AML-193 (cell line): ENCODE measurements around the gene ZNF219.

Experiments
- DNase-seq, 2 experiments: peaks; one replicate each; lab custom pipeline; 2025; lab: John Stamatoyannopoulos, UW

ZNF219 gene

DNA sequence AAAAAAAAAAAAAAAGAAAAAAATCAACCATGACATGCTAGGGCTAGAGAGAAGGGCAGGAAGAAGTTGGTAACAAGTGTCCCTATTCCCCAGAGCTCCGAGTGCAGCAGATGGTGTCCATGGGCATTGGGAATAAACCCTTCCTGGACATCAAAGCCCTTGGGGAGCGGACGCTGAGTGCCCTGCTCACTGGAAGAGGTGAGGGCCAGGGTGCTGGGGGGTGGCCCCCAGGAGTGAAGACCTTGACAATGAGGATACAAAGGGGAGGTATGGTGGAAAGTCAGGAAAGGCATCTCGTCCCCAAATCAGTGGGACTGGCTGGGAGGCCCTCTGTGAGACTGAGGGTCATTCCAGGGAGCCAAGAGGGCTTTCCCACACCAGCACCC lies 11.6 kb downstream of the ZNF219 start:
- no peak for DNase-seq

GRCh38 chr14:21084998-21085853 lies 13.2 kb downstream of the ZNF219 start:
- no peak for DNase-seq

GRCh38 chr14:21084396-21084795 lies 14.1 kb downstream of the ZNF219 start:
- no peak for DNase-seq

DNA sequence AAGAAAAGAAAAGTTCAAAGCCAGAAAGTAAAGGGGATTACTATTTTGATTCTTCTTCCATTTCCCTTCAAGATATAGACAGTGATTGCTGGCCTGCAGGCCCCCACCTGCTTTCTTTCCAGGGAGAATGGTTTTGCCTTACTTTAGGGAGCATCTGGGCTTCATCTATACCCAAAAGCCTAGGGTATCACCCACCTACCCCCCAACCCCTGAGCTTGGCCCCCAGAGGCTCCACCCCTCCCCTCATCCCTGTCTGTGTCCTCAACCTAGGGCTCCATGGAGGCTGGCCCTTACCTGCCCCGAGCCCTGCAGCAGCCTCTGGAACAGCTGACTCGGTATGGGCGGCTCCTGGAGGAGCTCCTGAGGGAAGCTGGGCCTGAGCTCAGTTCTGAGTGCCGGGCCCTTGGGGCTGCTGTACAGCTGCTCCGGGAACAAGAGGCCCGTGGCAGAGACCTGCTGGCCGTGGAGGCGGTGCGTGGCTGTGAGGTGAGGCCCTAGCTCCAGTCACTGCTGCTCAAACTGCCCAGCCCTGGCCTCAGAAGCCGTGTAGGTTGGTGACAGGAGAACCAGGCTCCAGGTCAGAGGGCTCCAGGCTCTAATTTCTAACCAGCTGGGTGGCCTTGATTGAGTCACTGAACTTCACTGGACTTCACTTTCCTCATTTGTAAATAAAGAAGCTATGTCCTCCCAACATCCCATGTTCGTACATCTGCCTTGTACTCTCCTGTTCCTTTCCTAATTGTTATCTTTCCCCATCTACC lies 14.7 kb downstream of the ZNF219 start:
- no peak for DNase-seq

DNA sequence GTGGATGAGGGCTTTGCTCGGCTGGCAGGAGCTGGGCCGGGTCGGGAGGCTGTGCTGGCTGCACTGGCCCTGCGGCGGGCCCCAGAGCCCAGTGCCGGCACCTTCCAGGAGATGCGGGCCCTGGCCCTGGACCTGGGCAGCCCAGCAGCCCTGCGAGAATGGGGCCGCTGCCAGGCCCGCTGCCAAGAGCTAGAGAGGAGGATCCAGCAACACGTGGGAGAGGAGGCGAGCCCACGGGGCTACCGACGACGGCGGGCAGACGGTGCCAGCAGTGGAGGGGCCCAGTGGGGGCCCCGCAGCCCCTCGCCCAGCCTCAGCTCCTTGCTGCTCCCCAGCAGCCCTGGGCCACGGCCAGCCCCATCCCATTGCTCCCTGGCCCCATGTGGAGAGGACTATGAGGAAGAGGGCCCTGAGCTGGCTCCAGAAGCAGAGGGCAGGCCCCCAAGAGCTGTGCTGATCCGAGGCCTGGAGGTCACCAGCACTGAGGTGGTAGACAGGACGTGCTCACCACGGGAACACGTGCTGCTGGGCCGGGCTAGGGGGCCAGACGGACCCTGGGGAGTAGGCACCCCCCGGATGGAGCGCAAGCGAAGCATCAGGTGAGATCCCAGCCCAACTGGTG lies 16.8 kb downstream of the ZNF219 start:
- DNase-seq = no peak

DNA sequence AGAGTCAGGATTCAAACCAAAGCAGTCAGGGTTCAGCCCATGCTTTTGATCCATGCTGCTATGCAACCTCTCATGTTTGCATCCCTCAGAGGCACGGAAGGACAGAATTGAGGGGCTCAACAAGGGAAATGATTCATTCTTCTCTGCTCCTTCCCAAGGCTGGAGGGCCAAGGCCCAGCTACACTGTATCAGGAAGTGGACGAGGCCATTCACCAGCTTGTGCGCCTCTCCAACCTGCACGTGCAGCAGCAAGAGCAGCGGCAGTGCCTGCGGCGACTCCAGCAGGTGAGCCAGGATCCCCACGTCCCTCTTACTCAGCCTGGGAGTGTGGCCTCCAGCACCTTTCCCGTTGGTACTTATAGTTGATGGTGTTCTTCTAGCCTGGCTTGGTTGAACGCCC lies 19.7 kb downstream of the ZNF219 start:
- DNase-seq = no peak

DNA sequence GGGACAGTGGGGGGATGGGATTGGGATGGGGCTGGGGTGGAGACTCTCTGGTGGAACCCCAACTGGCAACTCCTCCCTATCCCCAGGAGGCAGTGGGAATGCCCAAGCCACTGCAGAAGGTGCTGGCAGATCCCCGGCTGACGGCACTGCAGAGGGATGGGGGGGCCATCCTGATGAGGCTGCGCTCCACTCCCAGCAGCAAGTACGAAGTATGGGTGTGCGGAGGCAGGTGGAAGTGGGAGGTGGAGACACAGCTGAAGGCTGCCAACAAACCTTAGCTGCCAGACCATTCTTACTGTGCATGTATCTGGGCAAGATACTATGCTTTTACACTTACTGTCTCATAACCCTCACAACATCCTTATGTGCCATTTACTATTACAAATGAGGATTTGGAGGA lies 20.2 kb downstream of the ZNF219 start:
- no peak for DNase-seq

GRCh38 chr14:21077672-21078071 lies 20.8 kb downstream of the ZNF219 start:
- no peak for DNase-seq

DNA sequence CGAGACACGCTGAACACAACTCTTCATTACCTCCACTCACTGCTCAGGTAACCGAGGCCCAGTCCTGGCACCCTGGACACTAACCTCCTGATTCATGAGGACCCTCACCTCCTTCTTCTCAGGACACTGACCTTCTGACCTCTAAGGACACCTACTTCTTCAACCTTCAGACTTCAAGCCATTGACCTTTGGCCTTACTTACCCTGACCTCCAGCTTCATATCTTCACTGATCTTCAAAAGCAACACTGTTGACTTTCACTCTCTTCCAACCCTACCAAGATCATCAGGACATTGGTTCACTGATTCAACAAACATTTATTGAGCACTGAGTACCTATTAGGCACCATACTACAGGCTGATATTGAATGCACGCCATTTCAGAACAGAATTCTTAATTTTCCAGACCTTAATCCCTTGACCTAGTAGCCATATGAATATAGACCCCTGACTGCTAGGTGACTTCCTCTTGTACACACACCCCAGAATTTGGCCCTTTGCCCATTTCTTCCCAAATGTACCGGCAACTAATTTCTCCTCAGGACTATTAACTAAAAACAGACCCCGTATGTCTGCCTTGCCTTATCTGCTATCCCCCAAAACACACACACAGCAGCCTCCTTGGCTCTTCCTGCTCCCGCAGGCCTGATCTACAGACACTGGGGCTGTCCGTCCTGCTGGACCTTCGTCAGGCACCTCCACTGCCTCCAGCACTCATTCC lies 22.6 kb downstream of the ZNF219 start:
- no peak for DNase-seq

- DNase-seq = no peak
Measured at GRCh38 chr14:21074398-21075272, 23.8 kb downstream of the ZNF219 start.

GRCh38 chr14:21073921-21074320 lies 24.5 kb downstream of the ZNF219 start:
- no peak for DNase-seq

DNA sequence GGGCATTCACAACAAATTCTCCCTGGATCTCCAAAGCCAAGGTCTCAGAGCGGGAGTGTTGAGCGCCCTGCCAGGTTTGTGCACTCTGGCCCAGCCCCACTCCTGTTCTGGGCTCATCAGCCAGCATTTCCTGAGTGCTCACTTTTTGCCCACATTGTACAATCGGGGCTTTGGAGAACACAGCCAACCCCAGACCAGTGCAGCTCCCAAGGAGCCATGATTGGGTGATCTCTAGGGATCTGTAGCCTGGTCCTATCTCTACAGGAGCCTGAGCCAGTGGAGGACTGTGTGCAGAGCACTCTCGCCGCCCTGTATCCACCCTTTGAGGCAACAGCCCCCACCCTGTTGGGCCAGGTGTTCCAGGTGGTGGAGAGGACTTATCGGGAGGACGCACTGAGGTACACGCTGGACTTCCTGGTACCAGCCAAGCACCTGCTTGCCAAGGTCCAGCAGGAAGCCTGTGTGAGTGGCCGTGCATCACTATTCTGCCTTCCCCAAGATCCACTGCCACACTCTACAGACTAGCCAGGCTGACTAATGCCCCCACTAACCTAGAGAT lies 25.6 kb downstream of the ZNF219 start:
- DNase-seq = no peak

GRCh38 chr14:21072031-21072473 lies 26.4 kb downstream of the ZNF219 start:
- peak; percentile 63 to 83 for DNase-seq

DNA sequence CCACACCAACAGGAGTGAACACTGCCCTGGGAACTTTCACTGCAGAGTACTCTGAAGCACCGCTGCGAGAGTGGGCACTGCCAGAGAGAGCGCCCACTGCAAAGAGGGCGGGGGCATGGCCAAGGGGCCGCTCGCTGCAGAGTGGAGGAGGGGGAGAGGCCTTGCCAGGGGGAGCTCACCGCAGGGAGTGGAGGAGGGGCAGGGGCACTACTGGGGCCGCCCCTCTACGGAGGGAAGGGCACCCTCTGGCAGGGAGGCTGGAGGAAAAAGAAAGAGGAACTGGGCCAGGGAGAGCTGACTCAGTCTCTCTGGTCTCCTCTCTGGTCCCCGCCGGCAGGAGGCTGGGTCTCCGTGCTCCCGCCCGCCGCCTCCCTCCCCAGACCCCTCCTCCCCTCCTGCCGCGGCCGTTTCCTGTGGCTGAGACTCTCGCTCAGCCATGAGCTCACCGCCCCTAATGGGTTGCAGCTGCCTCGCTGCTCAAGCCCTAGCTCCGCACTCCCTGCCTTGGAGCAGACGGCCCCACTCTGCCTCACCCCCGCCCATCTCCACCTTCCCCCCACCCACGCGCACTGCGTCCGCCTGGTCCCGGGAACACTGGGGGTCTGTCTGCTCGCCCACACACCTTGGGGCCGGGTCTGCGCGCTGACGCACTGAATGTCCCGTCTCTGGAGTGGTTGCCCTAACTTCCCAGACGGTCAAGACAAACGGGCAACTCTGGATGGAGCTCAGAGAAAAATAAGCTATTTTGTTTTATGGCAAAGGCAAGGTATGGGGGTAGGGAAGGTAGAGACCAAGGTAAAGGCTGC lies 27.0 kb downstream of the ZNF219 start:
- peak; percentile 81 to 91 for DNase-seq

DNA sequence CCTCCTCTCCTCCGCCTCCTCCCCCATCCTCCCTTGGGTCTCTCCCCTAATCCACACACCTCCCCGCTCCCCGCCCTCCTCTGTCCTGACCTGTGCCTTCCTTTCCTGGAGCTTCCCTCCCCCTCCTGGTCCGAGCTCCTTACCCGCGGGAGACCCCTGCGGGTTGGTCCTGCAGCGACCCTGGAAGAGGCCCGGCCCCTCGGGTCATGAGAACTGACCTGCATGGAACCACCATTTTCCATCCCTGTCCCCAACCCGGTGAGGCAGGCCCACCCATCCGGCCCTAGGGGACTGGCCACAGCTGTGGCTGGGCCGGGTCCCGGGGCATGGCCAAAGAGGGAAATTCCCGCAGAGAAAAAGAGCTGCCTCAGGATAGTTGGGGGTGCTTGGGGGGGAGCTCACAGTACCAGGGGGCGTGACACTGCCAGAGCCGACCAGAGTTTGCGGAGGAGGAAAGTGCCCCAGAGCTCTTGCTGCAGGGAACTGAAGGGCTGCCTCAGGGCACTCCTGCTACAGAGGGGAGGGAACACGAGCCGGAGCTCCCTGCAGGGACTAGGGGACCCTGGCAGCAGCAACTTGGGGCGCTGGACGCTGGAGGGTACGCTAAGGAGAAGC lies 27.7 kb downstream of the ZNF219 start:
- DNase-seq = peak; percentile 35 to 49

DNA sequence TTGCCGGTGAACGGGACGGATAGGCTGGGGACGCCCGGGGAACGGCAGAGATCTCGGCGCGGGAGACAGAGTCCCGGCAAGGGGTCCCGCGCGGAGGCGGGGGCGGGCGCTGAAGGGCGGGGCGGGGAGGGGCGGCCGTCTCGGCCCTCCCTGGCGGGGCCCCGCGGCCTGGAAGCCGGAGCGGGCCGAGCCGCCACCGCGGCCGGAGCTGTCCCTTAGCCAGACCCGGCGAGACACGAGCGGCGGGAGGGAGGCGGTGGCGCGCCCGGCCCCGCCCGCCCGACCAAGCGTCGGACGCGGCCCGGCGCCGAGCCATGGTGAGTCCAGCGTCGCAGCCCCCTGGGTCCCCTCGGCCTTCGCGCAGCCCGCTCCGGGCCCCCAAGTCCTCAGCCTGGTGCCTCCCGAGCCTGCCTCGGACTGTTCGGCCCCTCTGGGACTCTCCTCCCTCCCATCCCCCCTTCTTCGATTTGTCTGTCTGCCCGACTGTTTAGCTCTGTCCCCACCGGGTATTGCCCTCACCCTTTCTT lies 28.3 kb downstream of the ZNF219 start, which contains the start of gene ARHGEF40:
Gene ARHGEF40, plus strand, starts transcription at position 222 of the 527 bp plus-strand sequence. Its CDS starts 93 bp downstream, at position 315.
- DNase-seq = no peak

DNA sequence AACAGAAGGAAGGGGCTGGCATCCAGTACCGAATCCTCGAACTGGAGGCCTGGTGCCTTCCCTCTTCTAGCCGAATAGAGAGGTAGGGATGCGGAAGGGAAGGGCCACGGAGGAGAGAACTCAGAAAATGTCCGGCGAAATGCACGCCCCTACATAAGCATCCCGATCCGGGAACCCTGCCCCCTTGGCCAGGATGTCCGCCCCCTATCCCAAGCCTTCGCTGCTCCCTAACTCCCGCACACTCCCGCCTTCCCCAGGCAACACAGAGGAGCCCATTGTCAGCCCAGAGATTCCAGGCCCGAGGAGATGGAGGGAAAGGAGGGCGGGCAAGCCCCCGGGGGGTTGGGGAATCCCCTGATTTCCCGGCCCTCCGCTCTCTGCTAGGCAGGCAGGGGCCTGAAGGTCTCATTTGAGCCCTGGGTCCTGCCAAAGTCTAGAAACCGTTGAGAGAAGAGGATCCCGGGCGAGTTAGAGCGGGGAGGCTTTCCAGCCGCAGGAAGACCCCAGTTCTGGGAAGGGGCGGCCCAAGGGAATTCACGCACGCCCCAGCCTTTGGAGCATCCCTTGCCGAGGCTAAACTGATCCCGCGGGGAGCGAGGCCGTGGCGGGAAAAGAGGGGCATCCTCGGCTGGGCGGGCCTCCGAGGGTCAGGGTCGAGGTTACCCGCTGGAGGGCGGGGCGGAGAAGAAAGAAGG lies 28.9 kb downstream of the ZNF219 start:
- no peak for DNase-seq
